Epithelial cell of esophagus (primary cell): Measurements from ENCODE around the gene TPP1.

ENCODE experiments used
- DNase-seq: peaks from one replicate; pipeline ENCODE4 v3.0.0; 2010; ENCODE audit warnings: low read depth
- H3K4me3 ChIP-seq: 2 replicates; pipeline ENCODE4 v1.5.1; 2011; ENCODE audit warnings: mild to moderate bottlenecking, low read length, control low read depth
- CTCF ChIP-seq: IDR thresholded peaks from 2 replicates; pipeline ENCODE4 v1.5.1; 2011; ENCODE audit warnings: low read depth, mild to moderate bottlenecking, low read length, control low read depth, inconsistent platforms; ENCODE audit not compliant: insufficient read depth; ENCODE audit errors: missing control alignments

Gene TPP1

GRCh38 chr11:6587360-6587953, 31.8 kb downstream of the TPP1 start:
- no peak overlapping the region for H3K4me3 ChIP-seq
- no peak for TF ChIP-seq CTCF
- DNase-seq, result no peak

- DNase-seq, result no peak
- H3K4me3 ChIP-seq, result no peak overlapping the region
- TF ChIP-seq CTCF, result no peak
These were observed 32.5 kb downstream of the TPP1 start for GRCh38 chr11:6586434-6587359.

GRCh38 chr11:6584528-6584927, 34.7 kb downstream of the TPP1 start:
- no peak for DNase-seq
- TF ChIP-seq CTCF, result no peak
- H3K4me3 ChIP-seq, result no peak overlapping the region

GRCh38 chr11:6583584-6583983, 35.6 kb downstream of the TPP1 start:
- no peak for TF ChIP-seq CTCF
- no peak for DNase-seq

GRCh38 chr11:6579681-6580080, 39.5 kb downstream of the TPP1 start:
- DNase-seq, result no peak
- H3K4me3 ChIP-seq, result no peak overlapping the region
- no peak for TF ChIP-seq CTCF

More at GRCh38 chr11:6583584-6583983, 35.6 kb downstream of the TPP1 start:
- H3K4me3 ChIP-seq, result no peak overlapping the region

GRCh38 chr11:6578134-6578533, 41.1 kb downstream of the TPP1 start:
- no peak for TF ChIP-seq CTCF
- DNase-seq, result no peak

More at GRCh38 chr11:6578134-6578533, 41.1 kb downstream of the TPP1 start:
- no peak overlapping the region for H3K4me3 ChIP-seq
